Neuronal stem cell (in vitro differentiated cells): ENCODE results near the gene ADAM15.
A peak's percentile ranks its signal among the peaks of the same experiment; 100 is the strongest.

Experiments
- DNase-seq: peaks from one replicate; pipeline ENCODE4 v3.0.0-alpha.2; 2013; ENCODE audit warnings: low spot score
- H2AFZ ChIP-seq: one replicate; pipeline ENCODE4 v1.6.1; 2013; ENCODE audit warnings: mild to moderate bottlenecking, low read length, inconsistent platforms
- H2AK5ac ChIP-seq: 2 replicates; pipeline ENCODE4 v1.6.1; 2013; ENCODE audit warnings: low read depth, mild to moderate bottlenecking, inconsistent platforms, low read length, moderate library complexity, mixed read lengths
- H2BK120ac ChIP-seq: 2 replicates; pipeline ENCODE4 v1.6.1; 2013; ENCODE audit warnings: low read depth, mild to moderate bottlenecking, inconsistent platforms, low read length, moderate library complexity, mixed read lengths
- H2BK12ac ChIP-seq: one replicate; pipeline ENCODE4 v1.6.1; 2013; ENCODE audit warnings: low read length, inconsistent platforms
- H2BK15ac ChIP-seq: 2 replicates; pipeline ENCODE4 v1.6.1; 2013; ENCODE audit warnings: mild to moderate bottlenecking, low read length, inconsistent platforms, mixed read lengths
- H2BK5ac ChIP-seq: one replicate; pipeline ENCODE4 v1.6.1; 2013; ENCODE audit warnings: inconsistent platforms, mild to moderate bottlenecking, low read length, moderate library complexity
- H3K14ac ChIP-seq: one replicate; pipeline ENCODE4 v1.6.1; 2013; ENCODE audit warnings: low read length, inconsistent platforms
- H3K18ac ChIP-seq: 2 replicates; pipeline ENCODE4 v1.6.1; 2013; ENCODE audit warnings: low read length, inconsistent platforms
- H3K23ac ChIP-seq: 2 replicates; pipeline ENCODE4 v1.6.1; 2013; ENCODE audit warnings: low read depth, mild to moderate bottlenecking, mixed read lengths, low read length, inconsistent platforms; ENCODE audit not compliant: poor library complexity
- H3K27ac ChIP-seq: replicated peaks from 3 replicates; pipeline ENCODE4 v1.5.1; 2013; ENCODE audit warnings: low read length, inconsistent platforms
- H3K27me3 ChIP-seq, 3 experiments: 2 replicates each; pipeline ENCODE4 v1.6.1; 2013; ENCODE audit warnings: low read length in 3 of 3, mild to moderate bottlenecking in 2 of 3, inconsistent platforms in 1 of 3, low read depth in 1 of 3, mixed read lengths in 1 of 3, moderate library complexity in 1 of 3; ENCODE audit not compliant: control insufficient read depth in 3 of 3, insufficient read depth in 3 of 3
- H3K36me3 ChIP-seq, 2 donors: replicated peaks in 1 of 2; 2 replicates each; pipeline ENCODE4 v1.6.1; 2013; ENCODE audit warnings: low read length in 2 of 2; ENCODE audit not compliant: control insufficient read depth in 2 of 2, insufficient read depth in 2 of 2
- H3K4ac ChIP-seq: 2 replicates; pipeline ENCODE4 v1.6.1; 2013; ENCODE audit warnings: inconsistent platforms, mild to moderate bottlenecking, low read length, moderate library complexity
- H3K4me1 ChIP-seq, 2 donors: 1 replicate in 1 of 2; 2 replicates in 1 of 2; pipeline ENCODE4 v1.6.1; 2013; ENCODE audit warnings: low read length in 2 of 2, low read depth in 1 of 2; ENCODE audit not compliant: control insufficient read depth in 2 of 2, insufficient read depth in 1 of 2
- H3K4me2 ChIP-seq: one replicate; pipeline ENCODE4 v1.6.1; 2013; ENCODE audit warnings: mild to moderate bottlenecking, low read length, inconsistent platforms; ENCODE audit not compliant: insufficient read depth, poor library complexity, severe bottlenecking
- H3K4me3 ChIP-seq, 2 donors: 2 replicates each; pipeline ENCODE4 v1.5.1; 2013; ENCODE audit warnings: low read length in 2 of 2, mild to moderate bottlenecking in 2 of 2, inconsistent platforms in 1 of 2, moderate library complexity in 1 of 2
- H3K79me1 ChIP-seq: one replicate; pipeline ENCODE4 v1.6.1; 2013; ENCODE audit warnings: low read depth, mild to moderate bottlenecking, inconsistent platforms, low read length, moderate library complexity
- H3K9ac ChIP-seq: one replicate; pipeline ENCODE4 v1.6.1; 2013; ENCODE audit warnings: mild to moderate bottlenecking, low read depth, low read length, inconsistent platforms; ENCODE audit not compliant: poor library complexity
- H3K9me3 ChIP-seq, 2 donors: replicated peaks in 1 of 2; 2 replicates each; pipeline versions ENCODE3 to v1.6.1; 2013; ENCODE audit warnings: low read length in 2 of 2, mild to moderate bottlenecking in 2 of 2, inconsistent platforms in 1 of 2, low read depth in 1 of 2, mixed read lengths in 1 of 2, moderate library complexity in 1 of 2; ENCODE audit not compliant: control insufficient read depth in 2 of 2, insufficient read depth in 1 of 2
- H4K8ac ChIP-seq: one replicate; pipeline ENCODE4 v1.6.1; 2013; ENCODE audit warnings: low read depth, mild to moderate bottlenecking, inconsistent platforms, low read length, moderate library complexity
- H4K91ac ChIP-seq: one replicate; pipeline ENCODE4 v1.6.1; 2013; ENCODE audit warnings: low read length, low read depth, mild to moderate bottlenecking, inconsistent platforms; ENCODE audit not compliant: poor library complexity
- WGBS, 2 donors: extraction: QIAGEN DNeasy Blood & Tissue Kit; methylation state at CpG; one replicate each; pipeline ENCODE4 v1.1.7; 2013; ENCODE audit warnings: missing lambda C conversion rate in 2 of 2, mixed read lengths in 1 of 2; ENCODE audit not compliant: insufficient read length in 2 of 2, insufficient replicate concordance in 1 of 2; ENCODE audit errors: extremely low coverage in 2 of 2; 5-methylcytosine and 5-hydroxymethylcytosine counted together

The ADAM15 gene

DNA sequence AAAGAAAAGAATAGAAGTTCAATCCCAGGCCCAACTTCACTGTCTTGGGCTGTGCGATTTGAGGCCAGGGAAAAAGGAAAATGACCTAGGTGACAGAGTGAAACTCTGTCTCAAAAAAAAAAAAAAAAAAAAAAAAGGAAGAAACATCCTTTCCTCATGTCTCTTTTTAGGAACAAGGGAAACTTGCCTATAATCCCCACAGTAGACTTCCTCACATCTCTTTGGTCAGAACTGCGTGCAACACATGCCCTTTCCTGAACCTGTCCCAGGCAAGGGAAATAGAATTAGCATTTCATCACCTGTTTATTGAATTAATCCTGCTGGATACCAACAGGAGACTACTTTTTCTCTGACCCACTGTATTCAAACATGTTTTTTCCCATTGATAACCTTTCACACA is 15.2 kb upstream of the ADAM15 start:
- no peaks in the 10 kb centered on the region for H3K79me1 ChIP-seq
- H2BK120ac ChIP-seq, result no peak overlapping the region
- H3K4me1 ChIP-seq, result peaks cover 2 to 9% of the 10 kb centered on the region in 2 donors
- H3K9ac ChIP-seq, result no peak overlapping the region
- H4K8ac ChIP-seq, result no peak overlapping the region
- DNase-seq, result no peak
- H2BK15ac ChIP-seq, result no peak overlapping the region
- H2AK5ac ChIP-seq, result no peak overlapping the region
- no peak overlapping the region for H2BK5ac ChIP-seq
- H3K27ac ChIP-seq, result no peak overlapping the region
- H2BK12ac ChIP-seq, result no peak overlapping the region
- no peak overlapping the region for H3K4ac ChIP-seq
- WGBS, 2 donors, result no CpG with 5 or more reads among the region's 2 CpGs
- no peak overlapping the region for H3K18ac ChIP-seq
- no peaks in the 10 kb centered on the region for H3K9me3 ChIP-seq
- no peak overlapping the region for H3K23ac ChIP-seq
- no peak overlapping the region for H3K14ac ChIP-seq
- no peak overlapping the region for H2AFZ ChIP-seq
- no peak overlapping the region for H4K91ac ChIP-seq
- no peak overlapping the region for H3K4me2 ChIP-seq
- no peaks in the 10 kb centered on the region for H3K27me3 ChIP-seq
- no peaks in the 10 kb centered on the region for H3K36me3 ChIP-seq
- no peak overlapping the region for H3K4me3 ChIP-seq

DNA sequence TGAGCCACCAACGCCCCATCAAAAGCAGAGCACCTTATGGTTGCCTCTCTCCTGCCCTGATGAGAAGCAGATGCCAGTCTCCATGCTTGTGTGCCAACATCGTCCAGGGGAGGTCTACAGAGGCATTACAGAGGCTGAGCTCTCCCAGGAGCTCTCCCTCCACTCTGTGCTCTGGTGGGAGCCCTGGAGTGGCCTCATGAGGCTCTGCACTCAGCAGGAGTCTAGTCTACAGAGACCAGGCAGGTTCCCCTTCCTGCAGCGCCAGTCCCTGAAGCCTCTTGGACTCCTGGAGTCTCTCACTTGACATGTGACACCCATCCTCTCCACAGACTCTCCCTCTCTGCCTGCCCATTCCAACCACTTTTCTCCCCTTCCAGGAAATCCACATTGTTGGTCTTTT is 14.1 kb upstream of the ADAM15 start:
- no peaks in the 10 kb centered on the region for H3K36me3 ChIP-seq
- H4K91ac ChIP-seq, result no peak overlapping the region
- H3K4me2 ChIP-seq, result no peak overlapping the region
- no peak overlapping the region for H3K27ac ChIP-seq
- H3K14ac ChIP-seq, result no peak overlapping the region
- peaks cover 2 to 9% of the 10 kb centered on the region in 2 donors for H3K4me1 ChIP-seq
- H2AK5ac ChIP-seq, result peak overlapping the region; percentile 7
- no peaks in the 10 kb centered on the region for H3K9me3 ChIP-seq
- H3K27me3 ChIP-seq, result no peaks in the 10 kb centered on the region
- no peak overlapping the region for H4K8ac ChIP-seq
- no peak overlapping the region for H3K23ac ChIP-seq
- H2AFZ ChIP-seq, result no peak overlapping the region
- no peak overlapping the region for H3K18ac ChIP-seq
- no peak overlapping the region for H2BK12ac ChIP-seq
- no peak overlapping the region for H3K4me3 ChIP-seq
- H2BK120ac ChIP-seq, result no peak overlapping the region
- H2BK15ac ChIP-seq, result no peak overlapping the region
- no CpG with 5 or more reads among the region's 3 CpGs for WGBS, 2 donors
- no peak overlapping the region for H3K4ac ChIP-seq
- H3K79me1 ChIP-seq, result no peaks in the 10 kb centered on the region
- H3K9ac ChIP-seq, result no peak overlapping the region
- DNase-seq, result no peak
- H2BK5ac ChIP-seq, result no peak overlapping the region

DNA sequence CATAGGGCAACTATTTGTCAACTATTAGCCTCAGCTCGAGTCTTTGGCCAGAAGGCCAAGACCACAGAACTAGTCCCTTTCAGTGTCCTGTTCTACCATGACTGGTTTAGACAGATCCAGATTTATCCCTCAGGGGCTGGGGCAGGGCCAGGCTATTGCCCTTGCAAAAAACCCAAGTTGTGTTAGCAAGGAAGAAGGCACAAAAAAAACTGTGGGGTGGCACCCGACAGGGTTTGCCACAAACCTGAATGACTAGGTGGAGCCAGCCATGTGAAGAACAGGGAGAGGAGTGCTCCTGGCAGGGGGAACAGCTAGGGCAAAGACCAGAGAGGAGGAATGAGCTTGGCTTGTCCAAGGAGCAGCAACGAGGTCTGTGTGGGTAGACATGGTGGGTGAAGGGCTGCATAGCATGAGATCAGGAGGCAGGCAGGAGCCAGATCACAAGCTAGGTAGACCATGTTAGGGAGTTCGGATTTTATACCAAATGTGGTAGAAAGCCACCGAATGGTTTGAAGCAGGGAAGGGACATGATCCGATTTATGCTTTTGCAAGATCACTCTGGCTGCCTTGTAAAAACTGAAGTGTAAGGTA is 13.2 kb upstream of the ADAM15 start:
- no peak overlapping the region for H3K27ac ChIP-seq
- no CpG with 5 or more reads among the region's 6 CpGs for WGBS, 2 donors

DNA sequence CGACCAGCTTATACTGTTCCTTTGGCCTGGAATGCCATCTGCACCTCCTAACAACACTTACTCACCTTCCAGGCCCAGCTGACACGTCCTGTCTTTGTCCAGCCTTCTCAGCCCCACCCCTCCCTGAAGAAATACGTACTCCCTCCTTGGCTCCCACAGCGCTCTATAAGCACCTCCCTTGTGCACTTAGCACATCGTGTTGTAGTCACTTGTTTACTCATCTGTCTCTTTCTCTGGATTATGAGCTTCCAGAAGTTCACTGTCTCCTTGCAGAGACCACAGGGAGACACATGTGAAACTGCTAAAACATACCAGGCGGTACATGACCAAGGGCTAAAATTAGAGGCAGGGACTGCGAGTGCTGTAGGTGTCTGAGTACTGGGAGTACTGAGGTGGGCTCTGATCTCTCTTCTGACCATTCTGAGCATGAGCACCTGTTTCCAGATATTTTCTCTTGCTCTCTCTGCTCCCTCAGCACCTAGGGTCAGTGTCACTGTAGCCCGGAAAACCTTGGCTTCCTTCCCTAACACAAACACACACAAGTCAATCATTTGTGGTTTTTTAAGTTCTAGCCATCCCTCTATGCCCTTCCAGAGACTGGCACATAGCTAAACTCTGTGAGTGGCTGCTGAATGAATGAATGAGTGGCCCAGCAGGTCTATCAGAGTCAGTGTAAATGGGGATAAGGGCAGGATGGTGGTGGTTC is 12.4 kb upstream of the ADAM15 start:
- peaks cover 2 to 9% of the 10 kb centered on the region in 2 donors for H3K4me1 ChIP-seq
- H3K9ac ChIP-seq, result no peak overlapping the region
- H2BK15ac ChIP-seq, result no peak overlapping the region
- no peak overlapping the region for H3K23ac ChIP-seq
- H3K27me3 ChIP-seq, result no peaks in the 10 kb centered on the region
- H3K36me3 ChIP-seq, result no peaks in the 10 kb centered on the region
- H2BK120ac ChIP-seq, result no peak overlapping the region
- WGBS, 2 donors, result no CpG with 5 or more reads among the region's 8 CpGs
- no peak for DNase-seq
- no peak overlapping the region for H4K8ac ChIP-seq
- no peak overlapping the region for H3K4me3 ChIP-seq
- H2AFZ ChIP-seq, result no peak overlapping the region
- no peak overlapping the region for H2AK5ac ChIP-seq
- no peaks in the 10 kb centered on the region for H3K79me1 ChIP-seq
- no peak overlapping the region for H3K4me2 ChIP-seq
- H3K9me3 ChIP-seq, result peaks cover 0 to 3% of the 10 kb centered on the region in 2 donors
- H3K27ac ChIP-seq, result no peak overlapping the region
- no peak overlapping the region for H3K4ac ChIP-seq
- no peak overlapping the region for H4K91ac ChIP-seq
- H3K18ac ChIP-seq, result no peak overlapping the region
- no peak overlapping the region for H3K14ac ChIP-seq
- H2BK5ac ChIP-seq, result no peak overlapping the region
- H2BK12ac ChIP-seq, result no peak overlapping the region

More for the DNA sequence above, 13.2 kb upstream of the ADAM15 start:
- H3K36me3 ChIP-seq, result no peaks in the 10 kb centered on the region
- no peaks in the 10 kb centered on the region for H3K79me1 ChIP-seq
- no peak overlapping the region for H2BK15ac ChIP-seq
- no peak overlapping the region for H4K8ac ChIP-seq
- H2BK12ac ChIP-seq, result no peak overlapping the region
- no peak overlapping the region for H3K14ac ChIP-seq
- H3K4me1 ChIP-seq, result peaks cover 2 to 9% of the 10 kb centered on the region in 2 donors
- no peak overlapping the region for H2AK5ac ChIP-seq
- no peak overlapping the region for H3K4me3 ChIP-seq
- H2BK5ac ChIP-seq, result no peak overlapping the region
- no peak overlapping the region for H4K91ac ChIP-seq
- H2BK120ac ChIP-seq, result no peak overlapping the region
- no peak overlapping the region for H3K4me2 ChIP-seq
- no peaks in the 10 kb centered on the region for H3K27me3 ChIP-seq
- H3K9me3 ChIP-seq, result peaks cover 0 to 3% of the 10 kb centered on the region in 2 donors
- no peak overlapping the region for H3K4ac ChIP-seq
- H3K23ac ChIP-seq, result no peak overlapping the region
- no peak overlapping the region for H3K18ac ChIP-seq
- DNase-seq, result no peak
- no peak overlapping the region for H2AFZ ChIP-seq
- H3K9ac ChIP-seq, result no peak overlapping the region
